Endothelial cell of umbilical vein (primary cell): ENCODE data around the gene C1QTNF5. TPM values are rescaled to one million over a fixed set of nuclear protein-coding genes. Genes with fewer than 3 reads are reported as not detected.

Experiments
- BruUV-seq: library from RNA; stranded (reverse); fragments of 400-500 nt; replicated peaks from 2 replicates; lab custom pipeline; 2021; lab: Mats Ljungman, UMichigan
- CTCF ChIA-PET: fragments of 300-600, 350-600 bp; sonication (Branson Sonifier 250); formaldehyde crosslinking; loops from one replicate; lab custom pipeline; 2021; ENCODE audit warnings: antibody characterized with exemption, inconsistent platforms; lab: Charles Lee
- POLR2A ChIA-PET: fragments of 300-600, 350-600 bp; sonication (Branson Sonifier 250); formaldehyde crosslinking; loops from one replicate; lab custom pipeline; 2021; ENCODE audit warnings: antibody characterized with exemption, inconsistent platforms; lab: Charles Lee
- DNase-seq: peaks from one replicate; pipeline ENCODE4 v3.0.0-alpha.2; 2011; ENCODE audit warnings: low read depth, low spot score
- FAIRE-seq: peaks from 2 replicates; lab custom pipeline; 2011; peaks lifted over from hg19 to GRCh38; lab: Jason Lieb, UNC
- H2AFZ ChIP-seq: 2 replicates; pipeline ENCODE4 v1.6.0; 2012; ENCODE audit warnings: low read depth, low read length, control low read depth, inconsistent platforms
- H3K27ac ChIP-seq: 2 replicates; pipeline ENCODE4 v1.5.1; 2011; ENCODE audit warnings: low read depth, mild to moderate bottlenecking, control low read depth, low read length, moderate library complexity; ENCODE audit not compliant: insufficient read depth
- H3K27me3 ChIP-seq, 2 experiments: 2 replicates each; pipeline versions ENCODE4 v1.6.0 to v1.6.1; 2011; ENCODE audit warnings: low read length in 2 of 2, mixed read lengths in 1 of 2; ENCODE audit not compliant: control insufficient read depth in 2 of 2, insufficient read depth in 2 of 2
- H3K36me3 ChIP-seq, 2 experiments: 2 replicates in 1 of 2; 3 replicates in 1 of 2; pipeline ENCODE4 v1.5.1; 2011; ENCODE audit warnings: low read length in 2 of 2, mild to moderate bottlenecking in 1 of 2, moderate library complexity in 1 of 2; ENCODE audit not compliant: control insufficient read depth in 2 of 2, insufficient read depth in 2 of 2; ENCODE audit errors: extremely low read depth in 1 of 2
- H3K4me1 ChIP-seq: 3 replicates; pipeline ENCODE4 v1.5.1; 2011; ENCODE audit warnings: mild to moderate bottlenecking, low read length; ENCODE audit not compliant: control insufficient read depth, insufficient read depth; ENCODE audit errors: extremely low read depth
- H3K4me2 ChIP-seq: 2 replicates; pipeline ENCODE4 v1.6.1; 2011; ENCODE audit warnings: low read length, control low read depth, mixed read lengths; ENCODE audit not compliant: insufficient read depth
- H3K4me3 ChIP-seq, 3 experiments: fragments of 200-600 bp in 1 of 3; sonication (generic), shearing (Covaris generic) in 1 of 3; replicated peaks in 1 of 3; 2 replicates each; pipeline ENCODE4 v1.5.1; 2011 to 2016; ENCODE audit warnings: control low read depth in 3 of 3, low read length in 3 of 3, mild to moderate bottlenecking in 2 of 3, inconsistent platforms in 1 of 3, low read depth in 1 of 3, moderate library complexity in 1 of 3; ENCODE audit not compliant: insufficient read depth in 1 of 3
- H3K79me2 ChIP-seq: 2 replicates; pipeline ENCODE4 v1.6.0; 2012; ENCODE audit warnings: low read length, inconsistent platforms; ENCODE audit not compliant: control insufficient read depth, insufficient read depth
- H3K9ac ChIP-seq: replicated peaks from 2 replicates; pipeline ENCODE3; 2011; ENCODE audit warnings: low read length, control low read depth; ENCODE audit not compliant: insufficient read depth; ENCODE audit errors: extremely low read depth
- H3K9me1 ChIP-seq: replicated peaks from 3 replicates; pipeline ENCODE4 v1.6.0; 2011; ENCODE audit warnings: mild to moderate bottlenecking, low read length; ENCODE audit not compliant: control insufficient read depth, insufficient read depth; ENCODE audit errors: extremely low read depth
- H3K9me3 ChIP-seq: replicated peaks from 2 replicates; pipeline ENCODE4 v1.5.1; 2012; ENCODE audit warnings: low read length, inconsistent platforms; ENCODE audit not compliant: control insufficient read depth, insufficient read depth
- H4K20me1 ChIP-seq: replicated peaks from 2 replicates; pipeline ENCODE3; 2011; ENCODE audit warnings: mild to moderate bottlenecking, low read length; ENCODE audit not compliant: control insufficient read depth, insufficient read depth; ENCODE audit errors: extremely low read depth
- CTCF ChIP-seq, 2 donors: IDR thresholded peaks; 1 replicate in 1 of 2; 2 replicates in 1 of 2; pipeline ENCODE4 v1.5.1; 2011; ENCODE audit warnings: low read length in 2 of 2, mild to moderate bottlenecking in 2 of 2, moderate library complexity in 2 of 2, control low read depth in 1 of 2, inconsistent platforms in 1 of 2, low read depth in 1 of 2; ENCODE audit not compliant: insufficient read depth in 1 of 2; ENCODE audit errors: extremely low read depth in 1 of 2
- EZH2 ChIP-seq: IDR thresholded peaks from 2 replicates; pipeline ENCODE4 v1.6.1; 2012; ENCODE audit warnings: borderline replicate concordance, low read depth, mild to moderate bottlenecking, moderate library complexity, low read length, inconsistent platforms; ENCODE audit not compliant: severe bottlenecking
- FOS ChIP-seq: IDR thresholded peaks from 2 replicates; pipeline ENCODE4 v1.6.1; 2011; ENCODE audit warnings: mild to moderate bottlenecking, low read length, moderate library complexity, borderline replicate concordance; ENCODE audit not compliant: insufficient read depth
- GATA2 ChIP-seq: IDR thresholded peaks from 2 replicates; pipeline ENCODE4 v1.7.0; 2011; ENCODE audit warnings: low read depth, mild to moderate bottlenecking, moderate library complexity, mixed read lengths, low read length; ENCODE audit not compliant: insufficient read length, insufficient read depth
- JUN ChIP-seq: IDR thresholded peaks from 2 replicates; pipeline ENCODE4 v1.6.1; 2011; ENCODE audit warnings: borderline replicate concordance, low read depth; ENCODE audit not compliant: insufficient read length, insufficient read depth
- MAX ChIP-seq: IDR thresholded peaks from 2 replicates; pipeline ENCODE4 v1.6.1; 2011; ENCODE audit not compliant: insufficient read depth, insufficient read length
- MYC ChIP-seq: IDR thresholded peaks from one replicate; pipeline ENCODE4 v1.6.1; 2011; ENCODE audit warnings: mild to moderate bottlenecking, low read depth, low read length
- POLR2A ChIP-seq: IDR thresholded peaks from 2 replicates; pipeline ENCODE4 v1.6.1; 2012; ENCODE audit warnings: low read depth, mild to moderate bottlenecking, control low read depth, low read length
- POLR2AphosphoS5 ChIP-seq: IDR thresholded peaks from 2 replicates; pipeline ENCODE4 v1.6.1; 2012; ENCODE audit warnings: low read depth, mild to moderate bottlenecking, control low read depth, low read length, moderate library complexity; ENCODE audit not compliant: insufficient read depth
- dilution Hi-C: fragments of 300-500 bp; cut with MboI; formaldehyde crosslinking; loops from one replicate; pipeline ENCODE4 v1.15.0; 2019; ENCODE audit warnings: low sequenced_read_pairs; ENCODE audit not compliant: extremely low pct_ligation_motif_present
- intact Hi-C: fragments of 100-400 bp; cut with micrococcal nuclease; formaldehyde crosslinking; loops from one replicate; pipeline ENCODE4 v1.10.0; 2022
- polyA plus RNA-seq, 4 experiments: library from polyadenylated mRNA; depleted of rRNA in 3 of 4; stranded (reverse) in 3 of 4; unstranded in 1 of 4; fragments of >200 nt; gene quantifications; 2 replicates each; pipeline versions ENCODE4 v1.2.1 to v1.2.3, GENCODE V29; 2011 to 2012; ENCODE audit warnings: missing spikeins in 1 of 4
- total RNA-seq: library from RNA; stranded (reverse); gene quantifications from 2 replicates; pipeline ENCODE4 v1.2.3, GENCODE V29; 2021

C1QTNF5 gene
- total and polyA plus RNA-seq, 2 donors (not counting 3 experiments of a cell fraction or from before 2014, with no cell fraction given), result 126 to 201 TPM

GRCh38 chr11:119303227-119303718 lies 37.4 kb downstream of the C1QTNF5 start:
- no peak overlapping the region for H3K4me2 ChIP-seq
- no peaks in the 10 kb centered on the region for H3K79me2 ChIP-seq
- POLR2A ChIA-PET, result no interaction called here
- DNase-seq (no peak), FAIRE-seq (no peak)
- no peak overlapping the region for H3K27ac ChIP-seq
- H3K9me1 ChIP-seq, result no peaks in the 10 kb centered on the region
- peaks cover 20 to 23% of the 10 kb centered on the region in 2 experiments for H3K36me3 ChIP-seq
- H3K27me3 ChIP-seq, result no peaks in the 10 kb centered on the region
- H2AFZ ChIP-seq, result no peak overlapping the region
- no peaks in the 10 kb centered on the region for H4K20me1 ChIP-seq
- no peak overlapping the region for H3K9ac ChIP-seq
- intact Hi-C loops, result no loop called here
- TF ChIP-seq MAX, result no peak
- dilution Hi-C loops, result no loop called here
- no TSS peak for BruUV-seq
- H3K4me1 ChIP-seq, result peaks cover 2% of the 10 kb centered on the region
- CTCF ChIA-PET, result interaction anchor here (0.7 to 8.7 kb wide), 5 partner anchors 16 to 97 kb away, joined by 3 to 136 read pairs (median 3); partner anchors contain the start of genes CBL and MCAM
- no peak overlapping the region for H3K4me3 ChIP-seq
- H3K9me3 ChIP-seq, result no peaks in the 10 kb centered on the region

GRCh38 chr11:119300198-119300964 lies 40.3 kb downstream of the C1QTNF5 start:
- Histone ChIP-seq H3K36me3 (peaks cover 24 to 29% of the 10 kb centered on the region in 2 experiments), H2AFZ (no peak overlapping the region), H3K27me3 (no peaks in the 10 kb centered on the region), H4K20me1 (no peaks in the 10 kb centered on the region), H3K9ac (no peak overlapping the region), H3K9me1 (no peaks in the 10 kb centered on the region), H3K27ac (no peak overlapping the region), H3K4me2 (no peak overlapping the region), H3K4me3 (no peak overlapping the region), H3K9me3 (no peaks in the 10 kb centered on the region), H3K79me2 (no peaks in the 10 kb centered on the region), H3K4me1 (peaks cover 2% of the 10 kb centered on the region)
- intact Hi-C loops, result no loop called here
- TF ChIP-seq CTCF (IDR thresholded peaks at IDR 0.05; ENCODE audit: extremely low read depth in 1 of 2, insufficient read depth in 1 of 2, low read depth in 1 of 2, low read length in 2 of 2) (no peak), JUN (no peak), FOS (no peak), MAX (no peak), GATA2 (no peak), MYC (no peak), EZH2 (no peak), POLR2A (no peak), POLR2AphosphoS5 (no peak)
- BruUV-seq, result TSS peak; percentile 1
- DNase-seq, result no peak
- CTCF ChIA-PET, result interaction anchor here (0.5 to 1.6 kb wide), 7 partner anchors 10 to 310 kb away, joined by 3 to 7 read pairs (median 3); partner anchors contain the start of gene CBL
- POLR2A ChIA-PET, result no interaction called here
- no peak for FAIRE-seq
- dilution Hi-C loops, result no loop called here
